ENCODE measurements around the gene RNF11.

- TF ChIP-seq L3MBTL2 (conservative IDR thresholded peaks at IDR 0.05) = no peak
- TF ChIP-seq TARDBP (IDR thresholded peaks at IDR 0.05) = no peak
- no peak for TF ChIP-seq SUZ12 (IDR thresholded peaks at IDR 0.05)
- TF ChIP-seq BHLHE40 (IDR thresholded peaks at IDR 0.05; ENCODE audit: borderline replicate concordance) = no peak
- TF ChIP-seq ELF4 (IDR thresholded peaks at IDR 0.05) = no peak
- no peak for TF ChIP-seq ZNF384 (IDR thresholded peaks at IDR 0.05)
- no peak for TF ChIP-seq FOXM1 (IDR thresholded peaks at IDR 0.05; ENCODE audit: borderline replicate concordance)
- TF ChIP-seq NFRKB (IDR thresholded peaks at IDR 0.05) = no peak
These were observed 58.6 kb downstream of the RNF11 start for GRCh38 chr1:51294566-51295184.
